ENCODE results near the gene TP53BP1.

The TP53BP1 gene

DNA sequence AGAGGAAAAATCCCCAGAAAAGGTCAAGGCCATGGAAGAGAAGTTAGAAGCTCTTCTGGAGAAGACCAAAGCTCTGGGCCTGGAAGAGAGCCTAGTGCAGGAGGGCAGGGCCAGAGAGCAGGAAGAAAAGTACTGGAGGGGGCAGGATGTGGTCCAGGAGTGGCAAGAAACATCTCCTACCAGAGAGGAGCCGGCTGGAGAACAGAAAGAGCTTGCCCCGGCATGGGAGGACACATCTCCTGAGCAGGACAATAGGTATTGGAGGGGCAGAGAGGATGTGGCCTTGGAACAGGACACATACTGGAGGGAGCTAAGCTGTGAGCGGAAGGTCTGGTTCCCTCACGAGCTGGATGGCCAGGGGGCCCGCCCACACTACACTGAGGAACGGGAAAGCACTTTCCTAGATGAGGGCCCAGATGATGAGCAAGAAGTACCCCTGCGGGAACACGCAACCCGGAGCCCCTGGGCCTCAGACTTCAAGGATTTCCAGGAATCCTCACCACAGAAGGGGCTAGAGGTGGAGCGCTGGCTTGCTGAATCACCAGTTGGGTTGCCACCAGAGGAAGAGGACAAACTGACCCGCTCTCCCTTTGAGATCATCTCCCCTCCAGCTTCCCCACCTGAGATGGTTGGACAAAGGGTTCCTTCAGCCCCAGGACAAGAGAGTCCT lies 33.4 kb upstream of the TP53BP1 start:
- Mint-ChIP-seq H3K36me3 (ENCODE audit: low read depth) (peaks cover 11% of the 10 kb centered on the region), H3K27ac (no peak overlapping the region), H3K9me3 (no peaks in the 10 kb centered on the region), H3K27me3 (ENCODE audit: low read depth) (no peaks in the 10 kb centered on the region), H3K4me3 (no peak overlapping the region), H3K4me1 (ENCODE audit: low read depth) (peaks cover 13% of the 10 kb centered on the region)
- no peak for DNase-seq (ENCODE audit: low spot score)

DNA sequence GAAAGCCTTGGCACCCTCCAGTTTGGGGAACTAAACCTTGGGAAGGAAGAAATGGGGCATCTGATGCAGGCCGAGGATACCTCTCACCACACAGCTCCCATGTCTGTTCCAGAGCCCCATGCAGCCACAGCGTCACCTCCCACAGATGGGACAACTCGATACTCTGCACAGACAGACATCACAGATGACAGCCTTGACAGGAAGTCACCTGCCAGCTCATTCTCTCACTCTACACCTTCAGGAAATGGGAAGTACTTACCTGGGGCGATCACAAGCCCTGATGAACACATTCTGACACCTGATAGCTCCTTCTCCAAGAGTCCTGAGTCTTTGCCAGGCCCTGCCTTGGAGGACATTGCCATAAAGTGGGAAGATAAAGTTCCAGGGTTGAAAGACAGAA lies 32.2 kb upstream of the TP53BP1 start:
- Mint-ChIP-seq H3K27ac (no peak overlapping the region), H3K36me3 (ENCODE audit: low read depth) (peaks cover 11% of the 10 kb centered on the region), H3K4me3 (no peak overlapping the region), H3K27me3 (ENCODE audit: low read depth) (no peaks in the 10 kb centered on the region), H3K4me1 (ENCODE audit: low read depth) (peaks cover 13% of the 10 kb centered on the region), H3K9me3 (no peaks in the 10 kb centered on the region)
- no peak for DNase-seq (ENCODE audit: low spot score)

DNA sequence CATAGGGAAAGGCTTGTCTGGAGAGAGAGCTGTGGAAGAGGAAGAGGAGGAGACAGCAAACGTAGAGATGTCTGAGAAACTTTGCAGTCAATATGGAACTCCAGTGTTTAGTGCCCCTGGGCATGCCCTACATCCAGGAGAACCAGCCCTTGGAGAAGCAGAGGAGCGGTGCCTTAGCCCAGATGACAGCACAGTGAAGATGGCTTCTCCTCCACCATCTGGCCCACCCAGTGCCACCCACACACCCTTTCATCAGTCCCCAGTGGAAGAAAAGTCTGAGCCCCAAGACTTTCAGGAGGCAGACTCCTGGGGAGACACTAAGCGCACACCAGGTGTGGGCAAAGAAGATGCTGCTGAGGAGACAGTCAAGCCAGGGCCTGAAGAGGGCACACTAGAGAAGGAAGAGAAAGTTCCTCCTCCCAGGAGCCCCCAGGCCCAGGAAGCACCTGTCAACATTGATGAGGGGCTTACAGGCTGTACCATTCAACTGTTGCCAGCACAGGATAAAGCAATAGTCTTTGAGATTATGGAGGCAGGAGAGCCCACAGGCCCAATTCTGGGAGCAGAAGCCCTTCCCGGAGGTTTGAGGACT lies 31.4 kb upstream of the TP53BP1 start:
- Mint-ChIP-seq H3K4me3 (no peak overlapping the region), H3K27ac (peak overlapping the region; percentile 14)

DNA sequence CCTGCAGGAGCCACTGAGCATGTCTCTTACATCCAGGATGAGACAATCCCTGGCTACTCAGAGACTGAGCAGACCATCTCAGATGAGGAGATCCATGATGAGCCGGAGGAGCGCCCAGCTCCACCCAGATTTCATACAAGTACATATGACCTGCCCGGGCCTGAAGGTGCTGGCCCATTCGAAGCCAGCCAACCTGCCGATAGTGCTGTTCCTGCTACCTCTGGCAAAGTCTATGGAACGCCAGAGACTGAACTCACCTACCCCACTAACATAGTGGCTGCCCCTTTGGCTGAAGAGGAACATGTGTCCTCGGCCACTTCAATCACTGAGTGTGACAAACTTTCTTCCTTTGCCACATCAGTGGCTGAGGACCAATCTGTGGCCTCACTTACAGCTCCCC lies 30.7 kb upstream of the TP53BP1 start:
- H3K4me1 Mint-ChIP-seq (ENCODE audit: low read depth), result peaks cover 20% of the 10 kb centered on the region
- H3K27me3 Mint-ChIP-seq (ENCODE audit: low read depth), result no peaks in the 10 kb centered on the region
- H3K27ac Mint-ChIP-seq, result no peak overlapping the region
- no peak overlapping the region for H3K4me3 Mint-ChIP-seq
- no peaks in the 10 kb centered on the region for H3K9me3 Mint-ChIP-seq
- peaks cover 11% of the 10 kb centered on the region for H3K36me3 Mint-ChIP-seq (ENCODE audit: low read depth)
- no peak for DNase-seq (ENCODE audit: low spot score)

More for the DNA sequence above, 31.4 kb upstream of the TP53BP1 start:
- DNase-seq (ENCODE audit: low spot score), result no peak
- peaks cover 15% of the 10 kb centered on the region for H3K4me1 Mint-ChIP-seq (ENCODE audit: low read depth)
- H3K27me3 Mint-ChIP-seq (ENCODE audit: low read depth), result no peaks in the 10 kb centered on the region
- H3K9me3 Mint-ChIP-seq, result no peaks in the 10 kb centered on the region
- H3K36me3 Mint-ChIP-seq (ENCODE audit: low read depth), result peaks cover 11% of the 10 kb centered on the region

DNA sequence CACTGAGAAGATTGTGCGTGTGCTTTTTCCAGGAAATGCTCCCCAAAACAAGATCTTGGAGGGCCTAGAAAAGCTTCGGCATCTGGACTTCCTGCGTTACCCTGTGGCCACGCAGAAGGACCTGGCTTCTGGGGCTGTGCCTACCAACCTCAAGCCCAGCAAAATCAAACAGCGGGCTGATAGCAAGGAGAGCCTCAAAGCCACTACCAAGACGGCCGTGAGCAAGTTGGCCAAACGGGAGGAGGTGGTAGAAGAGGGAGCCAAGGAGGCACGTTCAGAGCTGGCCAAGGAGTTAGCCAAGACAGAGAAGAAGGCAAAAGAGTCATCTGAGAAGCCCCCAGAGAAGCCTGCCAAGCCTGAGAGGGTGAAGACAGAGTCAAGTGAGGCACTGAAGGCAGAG lies 29.3 kb upstream of the TP53BP1 start:
- Mint-ChIP-seq H3K27ac (no peak overlapping the region), H3K4me3 (no peak overlapping the region), H3K36me3 (ENCODE audit: low read depth) (peaks cover 12% of the 10 kb centered on the region), H3K9me3 (no peaks in the 10 kb centered on the region), H3K27me3 (ENCODE audit: low read depth) (peaks cover 7% of the 10 kb centered on the region), H3K4me1 (ENCODE audit: low read depth) (peaks cover 31% of the 10 kb centered on the region)
- no peak for DNase-seq (ENCODE audit: low spot score)

DNA sequence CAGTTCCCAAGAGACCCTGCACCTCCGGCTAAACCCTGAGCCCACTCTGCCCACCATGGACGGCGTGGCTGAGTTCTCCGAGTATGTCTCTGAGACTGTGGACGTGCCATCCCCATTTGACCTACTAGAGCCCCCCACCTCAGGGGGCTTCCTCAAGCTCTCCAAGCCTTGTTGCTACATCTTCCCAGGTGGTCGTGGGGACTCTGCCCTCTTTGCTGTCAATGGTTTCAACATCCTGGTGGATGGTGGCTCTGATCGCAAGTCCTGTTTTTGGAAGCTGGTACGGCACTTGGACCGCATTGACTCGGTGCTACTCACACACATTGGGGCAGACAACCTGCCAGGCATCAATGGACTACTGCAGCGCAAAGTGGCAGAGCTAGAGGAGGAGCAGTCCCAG lies 28.5 kb upstream of the TP53BP1 start:
- peaks cover 14% of the 10 kb centered on the region for H3K36me3 Mint-ChIP-seq (ENCODE audit: low read depth)

DNA sequence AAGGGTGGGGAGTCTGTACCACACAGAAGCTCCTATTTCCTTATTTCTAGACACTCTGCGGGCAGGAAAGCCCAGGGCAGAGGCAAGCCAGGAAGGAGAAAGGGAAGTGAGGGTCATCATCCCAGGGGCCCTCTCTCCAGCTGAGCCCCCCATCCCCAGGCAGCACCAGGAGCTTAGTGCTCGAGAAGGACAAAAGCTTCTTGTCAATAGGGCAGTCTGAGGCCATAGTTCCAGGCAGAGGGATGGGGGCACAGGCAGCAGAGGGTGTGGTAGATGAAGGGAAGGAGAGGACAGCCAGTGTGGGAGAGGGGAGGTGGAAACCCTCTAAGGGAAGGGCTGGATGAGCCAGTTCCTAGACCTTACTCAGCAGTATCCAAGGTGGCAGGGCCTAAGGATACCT lies 27.2 kb upstream of the TP53BP1 start:
- peaks cover 20% of the 10 kb centered on the region for H3K36me3 Mint-ChIP-seq (ENCODE audit: low read depth)
- H3K9me3 Mint-ChIP-seq, result no peaks in the 10 kb centered on the region
- peaks cover 41% of the 10 kb centered on the region for H3K4me1 Mint-ChIP-seq (ENCODE audit: low read depth)
- no peak for DNase-seq (ENCODE audit: low spot score)
- H3K4me3 Mint-ChIP-seq, result no peak overlapping the region
- peaks cover 16% of the 10 kb centered on the region for H3K27me3 Mint-ChIP-seq (ENCODE audit: low read depth)
- no peak overlapping the region for H3K27ac Mint-ChIP-seq

More for the DNA sequence above, 28.5 kb upstream of the TP53BP1 start:
- Mint-ChIP-seq H3K27me3 (ENCODE audit: low read depth) (peaks cover 13% of the 10 kb centered on the region), H3K4me1 (ENCODE audit: low read depth) (peaks cover 37% of the 10 kb centered on the region), H3K4me3 (no peak overlapping the region), H3K9me3 (no peaks in the 10 kb centered on the region), H3K27ac (no peak overlapping the region)
- no peak for DNase-seq (ENCODE audit: low spot score)

DNA sequence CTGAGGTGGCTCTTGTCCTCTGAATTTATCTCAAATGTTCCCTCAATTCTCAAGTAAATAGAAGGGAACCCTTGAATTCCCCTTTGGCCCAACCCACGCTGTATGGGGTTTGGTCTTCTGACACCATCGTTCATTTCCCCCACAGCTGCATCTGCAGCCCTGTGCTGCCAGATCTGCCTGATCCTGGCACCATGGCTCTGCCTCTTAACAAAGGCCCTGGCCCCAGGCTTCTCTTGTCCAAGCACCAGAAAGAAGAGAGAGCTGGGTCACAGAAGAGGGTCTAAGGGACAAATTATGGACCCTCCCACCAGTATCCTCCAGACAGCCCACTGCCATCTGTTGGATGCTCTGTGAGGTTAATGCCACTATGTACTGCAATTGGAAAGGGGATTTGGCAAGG lies 26.2 kb upstream of the TP53BP1 start:
- H3K36me3 Mint-ChIP-seq (ENCODE audit: low read depth), result peaks cover 20% of the 10 kb centered on the region
- H3K4me3 Mint-ChIP-seq, result peak overlapping the region; percentile 22
- H3K9me3 Mint-ChIP-seq, result no peaks in the 10 kb centered on the region
- H3K27ac Mint-ChIP-seq, result no peak overlapping the region
- DNase-seq (ENCODE audit: low spot score), result no peak
- peaks cover 45% of the 10 kb centered on the region for H3K4me1 Mint-ChIP-seq (ENCODE audit: low read depth)
- peaks cover 16% of the 10 kb centered on the region for H3K27me3 Mint-ChIP-seq (ENCODE audit: low read depth)

DNA sequence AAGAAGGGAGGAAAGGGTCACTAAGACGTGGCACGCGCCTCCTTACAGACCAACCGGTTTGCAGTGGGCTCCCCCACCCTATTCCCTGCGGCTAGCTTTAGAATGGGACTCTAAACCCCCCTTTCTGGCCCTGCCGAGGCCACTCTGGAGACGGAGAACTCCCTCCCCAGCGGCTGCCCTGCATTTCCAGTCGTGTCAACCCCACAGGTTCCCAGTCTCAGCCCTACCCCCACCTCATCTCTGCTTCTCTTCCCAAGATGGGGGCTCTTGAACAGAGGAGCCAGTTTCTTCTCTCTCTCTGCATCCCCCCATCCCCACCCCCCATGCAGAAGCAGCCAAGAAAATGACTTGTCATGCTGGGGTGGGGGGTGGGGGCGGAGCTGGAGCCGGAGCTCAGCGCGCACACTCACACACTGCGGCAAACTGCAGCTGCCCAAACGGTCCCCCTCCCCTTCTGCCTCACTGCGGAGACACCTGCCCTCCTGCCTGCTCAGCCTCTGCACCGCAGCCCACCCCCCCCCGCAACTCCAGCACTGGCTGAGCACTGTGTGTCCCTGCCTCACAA lies 25.3 kb upstream of the TP53BP1 start:
- peaks cover 17% of the 10 kb centered on the region for H3K36me3 Mint-ChIP-seq (ENCODE audit: low read depth)
- H3K4me3 Mint-ChIP-seq, result peak overlapping the region; percentile 73
- no peak for DNase-seq (ENCODE audit: low spot score)
- H3K9me3 Mint-ChIP-seq, result no peaks in the 10 kb centered on the region
- H3K4me1 Mint-ChIP-seq (ENCODE audit: low read depth), result peaks cover 54% of the 10 kb centered on the region
- peak overlapping the region; percentile 23 for H3K27ac Mint-ChIP-seq
- peaks cover 16% of the 10 kb centered on the region for H3K27me3 Mint-ChIP-seq (ENCODE audit: low read depth)

DNA sequence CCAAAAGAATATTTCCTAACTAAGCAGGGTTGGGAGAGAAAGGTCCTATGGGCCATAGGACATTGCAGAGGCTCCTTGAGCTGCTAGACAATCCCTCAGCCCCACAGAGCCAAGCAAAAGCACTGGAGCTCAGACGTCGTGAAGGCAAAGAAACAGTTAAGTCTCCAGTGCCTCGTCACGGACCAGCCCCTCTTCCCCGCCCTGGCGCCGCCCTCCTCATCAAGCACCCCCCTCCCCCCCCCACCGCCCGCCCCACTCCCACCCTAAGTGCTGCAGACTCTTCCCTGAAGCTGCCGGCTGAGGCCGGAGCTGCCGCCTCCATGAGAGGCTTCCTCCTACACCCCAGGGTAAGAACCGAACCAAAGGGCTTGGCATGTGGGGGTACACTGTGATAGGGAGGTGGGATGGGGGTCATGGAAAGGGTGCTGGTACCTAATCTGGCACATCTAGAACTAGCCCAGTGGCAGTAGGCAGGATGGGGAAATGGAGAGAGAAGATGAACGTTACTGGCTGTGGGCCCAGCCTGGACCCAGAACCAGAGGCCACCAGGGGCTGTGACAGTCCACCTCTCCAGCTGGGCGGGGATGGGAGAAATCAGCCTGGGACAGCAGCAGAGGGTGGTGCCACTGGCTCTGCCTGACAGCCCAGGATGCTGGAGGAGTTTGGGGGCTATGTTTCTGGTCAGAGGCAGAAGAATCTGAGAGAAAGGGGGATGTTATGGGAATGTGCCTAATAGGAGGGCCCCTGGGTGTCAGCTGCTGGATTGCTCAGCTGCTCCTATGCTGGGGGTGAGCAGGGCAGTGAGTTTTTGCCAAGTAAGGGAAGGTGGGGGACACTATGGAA lies 24.6 kb upstream of the TP53BP1 start, which contains the start of gene MAP1A:
TSS of gene MAP1A (plus strand) at position 255 of the 843 bp plus-strand sequence. CDS start 3,866 bp downstream, outside the sequence.
- no peak for DNase-seq (ENCODE audit: low spot score)
- no peak within 1 kb of the TSS for H3K27ac Mint-ChIP-seq
- peaks cover 17% of the 10 kb centered on the region for H3K27me3 Mint-ChIP-seq (ENCODE audit: low read depth)
- peak within 1 kb of the TSS; percentile 73 for H3K4me3 Mint-ChIP-seq
- peaks cover 13% of the 10 kb centered on the region for H3K36me3 Mint-ChIP-seq (ENCODE audit: low read depth)
- H3K4me1 Mint-ChIP-seq (ENCODE audit: low read depth), result peaks cover 56% of the 10 kb centered on the region
- no peaks in the 10 kb centered on the region for H3K9me3 Mint-ChIP-seq

DNA sequence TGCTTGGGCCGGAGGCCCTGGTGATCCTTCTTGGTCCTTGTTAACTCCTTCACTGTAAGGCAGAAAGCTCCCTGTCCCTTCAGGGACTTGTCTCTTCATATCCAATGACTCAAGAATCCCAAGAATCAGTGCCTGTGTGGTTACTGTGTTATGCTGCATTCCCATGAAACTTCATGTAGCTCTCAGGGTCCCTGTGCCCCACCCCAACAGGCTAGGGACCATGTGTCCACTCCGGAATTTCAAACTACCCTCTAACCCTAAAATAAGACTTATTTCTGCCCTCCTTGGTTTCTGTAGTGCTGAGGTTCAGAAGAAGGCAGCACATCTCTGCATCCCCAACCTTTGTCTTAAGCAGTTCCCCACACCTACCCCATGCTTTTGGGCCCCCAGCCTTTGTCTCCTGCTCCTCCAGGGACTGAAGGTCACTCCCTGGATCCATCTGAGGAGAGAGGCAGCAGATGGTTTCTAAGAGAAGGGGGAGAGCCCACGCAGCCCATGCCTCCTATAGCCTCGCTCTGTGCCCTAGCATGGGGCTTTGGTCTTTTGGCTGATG lies 23.9 kb upstream of the TP53BP1 start:
- no peak overlapping the region for H3K4me3 Mint-ChIP-seq
- H3K36me3 Mint-ChIP-seq (ENCODE audit: low read depth), result peaks cover 14% of the 10 kb centered on the region
- peaks cover 63% of the 10 kb centered on the region for H3K4me1 Mint-ChIP-seq (ENCODE audit: low read depth)
- no peaks in the 10 kb centered on the region for H3K9me3 Mint-ChIP-seq
- no peak for DNase-seq (ENCODE audit: low spot score)
- peaks cover 24% of the 10 kb centered on the region for H3K27me3 Mint-ChIP-seq (ENCODE audit: low read depth)
- H3K27ac Mint-ChIP-seq, result no peak overlapping the region

DNA sequence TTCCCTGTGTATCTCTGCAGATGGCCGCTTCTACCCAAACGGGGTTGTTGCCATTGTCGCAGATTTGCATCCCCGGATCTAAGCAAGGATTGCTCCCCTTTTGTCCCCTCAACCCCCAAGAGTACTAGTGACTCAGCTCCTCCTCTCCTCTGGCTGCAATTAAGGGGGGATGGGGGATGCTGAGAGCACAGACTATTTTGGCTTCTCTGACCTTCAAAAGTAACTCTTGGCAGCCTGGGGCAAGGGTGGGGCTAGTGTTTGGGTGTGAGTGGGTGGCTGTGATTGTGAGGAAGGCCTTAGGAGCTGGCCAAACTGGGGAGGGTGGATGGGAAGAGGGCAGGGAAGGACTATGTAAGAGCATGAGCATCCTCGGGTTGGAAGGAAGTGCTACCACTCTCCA lies 23.2 kb upstream of the TP53BP1 start:
- peak overlapping the region; percentile 25 for H3K4me3 Mint-ChIP-seq
- no peak overlapping the region for H3K27ac Mint-ChIP-seq
- no peaks in the 10 kb centered on the region for H3K9me3 Mint-ChIP-seq
- H3K27me3 Mint-ChIP-seq (ENCODE audit: low read depth), result peaks cover 24% of the 10 kb centered on the region
- peaks cover 11% of the 10 kb centered on the region for H3K36me3 Mint-ChIP-seq (ENCODE audit: low read depth)
- peaks cover 70% of the 10 kb centered on the region for H3K4me1 Mint-ChIP-seq (ENCODE audit: low read depth)
- DNase-seq (ENCODE audit: low spot score), result no peak

DNA sequence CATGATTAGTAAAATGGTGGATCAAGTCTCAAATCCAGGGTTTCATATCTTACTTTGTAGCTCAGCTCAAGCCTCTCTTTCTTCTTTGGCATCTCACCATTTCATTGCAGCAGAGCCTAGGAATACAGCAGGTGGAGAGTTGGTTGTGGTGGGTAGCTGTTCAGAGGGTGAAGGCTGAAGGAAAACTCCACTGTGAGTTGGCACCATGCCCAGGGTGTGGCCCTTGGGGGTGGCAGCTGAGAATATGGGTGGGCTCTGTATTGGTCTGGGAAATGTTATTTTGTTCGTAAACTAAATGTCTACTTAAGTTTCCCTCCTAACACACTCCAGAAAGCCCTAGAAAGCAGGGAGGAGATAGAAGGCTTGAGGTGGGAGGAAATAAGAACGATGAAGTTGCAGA lies 22.8 kb upstream of the TP53BP1 start:
- Mint-ChIP-seq H3K9me3 (no peaks in the 10 kb centered on the region), H3K36me3 (ENCODE audit: low read depth) (peaks cover 11% of the 10 kb centered on the region), H3K4me3 (peak overlapping the region; percentile 25), H3K27me3 (ENCODE audit: low read depth) (peaks cover 24% of the 10 kb centered on the region), H3K4me1 (ENCODE audit: low read depth) (peaks cover 71% of the 10 kb centered on the region), H3K27ac (no peak overlapping the region)
- DNase-seq (ENCODE audit: low spot score), result no peak
